K562 (cell line): ENCODE data around the gene SLC2A8. TPM values are rescaled to one million over a fixed set of nuclear protein-coding genes. Genes with fewer than 3 reads are reported as not detected.

Source experiments
- BRCA1 ChIP-seq, 2 experiments: fragments of 450-650 bp in 1 of 2; sonication (generic) in 1 of 2; formaldehyde crosslinking in 1 of 2; IDR thresholded peaks; 2 replicates each; pipeline versions ENCODE4 v1.5.0 to v1.6.1; 2017 to 2020; ENCODE audit warnings: mild to moderate bottlenecking in 1 of 2, missing genetic modification reagents in 1 of 2
- CREB3L1 ChIP-seq: fragments of 450-650 bp; IDR thresholded peaks from 2 replicates; pipeline ENCODE4 v1.6.1; 2014; ENCODE audit warnings: low read depth, mild to moderate bottlenecking, moderate library complexity, borderline replicate concordance
- CREM ChIP-seq: IDR thresholded peaks from 2 replicates; pipeline ENCODE4 v1.6.1; 2014; ENCODE audit warnings: antibody characterized with exemption, low read depth
- CTCF ChIP-seq, 3 experiments: IDR thresholded peaks in 2 of 3; conservative IDR thresholded peaks in 1 of 3; 2 replicates each; pipeline ENCODE4 v1.5.1; 2011 to 2012; ENCODE audit warnings: low read length in 3 of 3, mild to moderate bottlenecking in 3 of 3, control low read depth in 2 of 3, improper control_type of control experiment in 1 of 3, inconsistent platforms in 1 of 3, low read depth in 1 of 3, mixed read lengths in 1 of 3, moderate library complexity in 1 of 3; ENCODE audit not compliant: insufficient read depth in 2 of 3
- ETS1 ChIP-seq: conservative IDR thresholded peaks from 2 replicates; pipeline ENCODE4 v1.6.1; 2011; ENCODE audit warnings: low read depth, mild to moderate bottlenecking, low read length; ENCODE audit not compliant: control insufficient read depth
- FOXP1 ChIP-seq: sonication (generic); formaldehyde crosslinking; IDR thresholded peaks from 2 replicates; pipeline ENCODE4 v1.8.0; 2022; ENCODE audit warnings: mild to moderate bottlenecking, missing genetic modification reagents
- KLF13 ChIP-seq: fragments of 450-650 bp; IDR thresholded peaks from 2 replicates; pipeline ENCODE4 v1.6.1; 2016; ENCODE audit warnings: missing genetic modification characterization, low read depth, mild to moderate bottlenecking, missing compliant biosample characterization, moderate library complexity, borderline replicate concordance
- NFYB ChIP-seq: IDR thresholded peaks from 2 replicates; pipeline ENCODE4 v1.6.1; 2011; ENCODE audit warnings: mild to moderate bottlenecking, moderate library complexity; ENCODE audit not compliant: insufficient read length; ENCODE audit errors: extremely low read depth
- PKNOX1 ChIP-seq: fragments of 450-650 bp; IDR thresholded peaks from 2 replicates; pipeline ENCODE4 v1.6.1; 2016
- SMAD4 ChIP-seq: fragments of 250-450 bp; sonication (Bioruptor Pico); conservative IDR thresholded peaks from 2 replicates; pipeline ENCODE4 v1.8.0; 2021; ENCODE audit warnings: inconsistent platforms, mild to moderate bottlenecking, moderate library complexity
- SOX6 ChIP-seq: fragments of 450-650 bp; IDR thresholded peaks from 2 replicates; pipeline ENCODE4 v1.6.1; 2014; ENCODE audit warnings: mild to moderate bottlenecking
- SUPT5H ChIP-seq: fragments of 450-650 bp; IDR thresholded peaks from 2 replicates; pipeline ENCODE4 v1.6.1; 2016
- TAF1 ChIP-seq: IDR thresholded peaks from 2 replicates; pipeline ENCODE4 v1.6.1; 2011; ENCODE audit warnings: mild to moderate bottlenecking, low read length, moderate library complexity; ENCODE audit not compliant: insufficient read depth, control insufficient read depth, severe bottlenecking; ENCODE audit errors: extremely low read depth
- TCF3 ChIP-seq: sonication (generic); formaldehyde crosslinking; IDR thresholded peaks from 2 replicates; pipeline ENCODE4 v1.4.0; 2020; ENCODE audit warnings: mild to moderate bottlenecking, missing genetic modification reagents
- TEAD4 ChIP-seq, 2 experiments: sonication (generic) in 1 of 2; formaldehyde crosslinking in 1 of 2; IDR thresholded peaks; 2 replicates each; pipeline versions ENCODE4 v1.6.1 to v1.8.0; 2012 to 2022; ENCODE audit warnings: borderline replicate concordance in 1 of 2, inconsistent platforms in 1 of 2, low read length in 1 of 2, mild to moderate bottlenecking in 1 of 2, missing genetic modification reagents in 1 of 2
- ZNF740 ChIP-seq, 3 experiments: fragments of 200-800 bp in 1 of 3; sonication (Bioruptor generic) in 1 of 3; sonication (generic) in 1 of 3; formaldehyde crosslinking in 1 of 3; IDR thresholded peaks; 2 replicates each; pipeline versions ENCODE4 v1.6.1 to v1.8.0; 2016 to 2022; ENCODE audit warnings: mild to moderate bottlenecking in 2 of 3, missing compliant biosample characterization in 2 of 3, missing genetic modification characterization in 2 of 3, missing genetic modification reagents in 1 of 3
- polyA plus RNA-seq, 8 experiments: library from polyadenylated mRNA; depleted of rRNA in 4 of 8; stranded (reverse) in 5 of 8; unstranded in 3 of 8; fragments of >200 nt; fragmentation: Nextera tagmentation in 2 of 8; fragmentation: Illumina TruSeq in 1 of 8; extraction: Ambion mirVana in 2 of 8; extraction: Trizol in 1 of 8; gene quantifications; 2 replicates each; pipeline versions ENCODE4 v1.2.1 to v1.2.3, GENCODE V29; 2011 to 2014; ENCODE audit warnings: inconsistent platforms in 1 of 8, missing spikeins in 1 of 8
- total RNA-seq, 7 experiments: library from RNA; depleted of rRNA in 6 of 7; stranded (reverse); fragments of >200 nt in 6 of 7; fragmentation: Illumina TruSeq in 2 of 7; extraction: Trizol in 2 of 7; gene quantifications; 2 replicates each; pipeline versions ENCODE4 v1.2.1 to v1.2.3, GENCODE V29; 2011 to 2021; ENCODE audit warnings: low replicate concordance in 1 of 7

The SLC2A8 gene
- total and polyA plus RNA-seq, 9 of the 15 experiments (the other 6 are each of a cell fraction or from before 2014, with no cell fraction given), result 0.13 to 12.9 (median 5.2) TPM

GRCh38 chr9:127396808-127397645 is at the start of gene SLC2A8 (continued):
- TF ChIP-seq PKNOX1 (peak; percentile 96), CTCF (IDR thresholded peaks at IDR 0.05 in 2 of 3, conservative IDR thresholded peaks at IDR 0.05 in 1 of 3; ENCODE audit: insufficient read depth in 2 of 3, low read depth in 1 of 3, low read length in 3 of 3) (peak in 1 of 3 experiments; percentile 37; a peak in 1 of 6 replicates), BRCA1 (IDR thresholded peaks at IDR 0.05) (no peak), BRCA1 (CRISPR knock-in tag; IDR thresholded peaks at IDR 0.05) (no peak), SOX6 (no peak), ZNF740 (CRISPR knock-in tag; IDR thresholded peaks at IDR 0.05) (peak; percentile 68; the same call in 1 of the 2 replicates), ZNF740 (tag; IDR thresholded peaks at IDR 0.05) (no peak), SUPT5H (peak; percentile 22; the same call in 1 of the 2 replicates), TCF3 (no peak), FOXP1 (CRISPR knock-in tag) (peak; percentile 90; the same call in 1 of the 2 replicates), TEAD4 (IDR thresholded peaks at IDR 0.05; ENCODE audit: low read length) (no peak), TEAD4 (CRISPR knock-in tag; IDR thresholded peaks at IDR 0.05; ENCODE audit: borderline replicate concordance) (peak; percentile 88; the same call in 1 of the 2 replicates), NFYB (peak; percentile 97), ETS1 (peak; percentile 90), TAF1 (peak; percentile 35), SMAD4 (CRISPR knock-in tag) (0 out of 2 replicates have a peak, but pooled peaks have one; percentile 21), CREM (peak; percentile 35), CREB3L1 (0 out of 2 replicates have a peak, but pooled peaks have one; percentile 5), KLF13 (tag) (0 out of 2 replicates have a peak, but pooled peaks have one; percentile 22)
